Cardiac fibroblast (primary cell): ENCODE measurements around the gene ZMAT5.

ENCODE experiments used
- DNase-seq, 2 donors: peaks; one replicate each; pipeline versions ENCODE4 v3.0.0 to v3.0.0-alpha.2; 2010; ENCODE audit warnings: low read depth in 2 of 2
- H3K4me3 ChIP-seq, 2 donors: replicated peaks in 1 of 2; 1 replicate in 1 of 2; 2 replicates in 1 of 2; pipeline ENCODE4 v1.5.1; 2011; ENCODE audit warnings: low read depth in 2 of 2, low read length in 2 of 2, mild to moderate bottlenecking in 2 of 2, moderate library complexity in 1 of 2
- TF ChIP-seq, protein P1 (sequence below): IDR thresholded peaks from one replicate; pipeline ENCODE4 v1.5.1; 2011; ENCODE audit warnings: low read depth, mild to moderate bottlenecking, low read length, inconsistent platforms

Gene ZMAT5

DNA sequence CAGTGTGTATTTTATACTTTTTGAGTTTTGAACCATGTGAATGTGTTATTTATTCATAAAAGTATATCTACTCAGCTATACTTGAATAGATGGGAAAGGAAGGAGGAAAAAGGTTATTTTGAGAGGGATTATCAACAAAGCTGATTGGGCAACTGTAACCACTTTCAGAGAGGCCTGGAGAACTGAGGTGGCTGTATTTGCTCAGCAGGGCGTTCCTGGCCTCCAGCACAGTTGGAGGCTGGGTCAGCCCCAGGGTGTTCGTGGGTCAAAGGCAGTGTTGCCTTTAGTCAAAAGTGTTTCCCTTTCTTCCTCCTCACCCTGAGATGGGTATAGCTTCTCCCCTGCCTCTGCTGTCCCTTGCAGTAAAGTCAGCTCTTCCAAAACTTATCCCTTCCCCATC lies 44.6 kb upstream of the ZMAT5 start:
- TF ChIP-seq, protein P1, sequence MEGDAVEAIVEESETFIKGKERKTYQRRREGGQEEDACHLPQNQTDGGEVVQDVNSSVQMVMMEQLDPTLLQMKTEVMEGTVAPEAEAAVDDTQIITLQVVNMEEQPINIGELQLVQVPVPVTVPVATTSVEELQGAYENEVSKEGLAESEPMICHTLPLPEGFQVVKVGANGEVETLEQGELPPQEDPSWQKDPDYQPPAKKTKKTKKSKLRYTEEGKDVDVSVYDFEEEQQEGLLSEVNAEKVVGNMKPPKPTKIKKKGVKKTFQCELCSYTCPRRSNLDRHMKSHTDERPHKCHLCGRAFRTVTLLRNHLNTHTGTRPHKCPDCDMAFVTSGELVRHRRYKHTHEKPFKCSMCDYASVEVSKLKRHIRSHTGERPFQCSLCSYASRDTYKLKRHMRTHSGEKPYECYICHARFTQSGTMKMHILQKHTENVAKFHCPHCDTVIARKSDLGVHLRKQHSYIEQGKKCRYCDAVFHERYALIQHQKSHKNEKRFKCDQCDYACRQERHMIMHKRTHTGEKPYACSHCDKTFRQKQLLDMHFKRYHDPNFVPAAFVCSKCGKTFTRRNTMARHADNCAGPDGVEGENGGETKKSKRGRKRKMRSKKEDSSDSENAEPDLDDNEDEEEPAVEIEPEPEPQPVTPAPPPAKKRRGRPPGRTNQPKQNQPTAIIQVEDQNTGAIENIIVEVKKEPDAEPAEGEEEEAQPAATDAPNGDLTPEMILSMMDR, result no peak
- DNase-seq, result no peak
- no peak overlapping the region for H3K4me3 ChIP-seq

DNA sequence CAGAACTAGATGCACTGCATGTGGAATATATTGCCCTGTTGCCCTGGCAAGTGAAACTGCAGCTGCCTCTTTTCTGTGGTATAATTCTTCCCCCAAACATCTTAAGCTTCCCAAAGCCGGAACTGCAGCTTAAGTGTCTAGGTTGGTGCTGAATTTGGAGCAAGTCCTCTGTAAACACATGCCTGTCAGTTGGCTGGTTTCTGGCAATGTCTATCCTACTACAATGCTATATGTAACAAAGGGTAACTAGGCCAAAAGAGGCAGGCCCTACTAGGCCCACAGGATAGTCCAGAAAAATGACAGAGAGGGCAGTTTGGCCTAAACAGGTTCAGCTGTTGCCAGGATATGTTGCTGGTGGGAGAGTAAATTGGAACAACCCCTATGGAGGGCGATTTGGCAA lies 43.4 kb upstream of the ZMAT5 start:
- TF ChIP-seq, protein P1, result no peak
- DNase-seq, result peak in 1 of 2 donors; percentile 13
- no peak overlapping the region for H3K4me3 ChIP-seq

DNA sequence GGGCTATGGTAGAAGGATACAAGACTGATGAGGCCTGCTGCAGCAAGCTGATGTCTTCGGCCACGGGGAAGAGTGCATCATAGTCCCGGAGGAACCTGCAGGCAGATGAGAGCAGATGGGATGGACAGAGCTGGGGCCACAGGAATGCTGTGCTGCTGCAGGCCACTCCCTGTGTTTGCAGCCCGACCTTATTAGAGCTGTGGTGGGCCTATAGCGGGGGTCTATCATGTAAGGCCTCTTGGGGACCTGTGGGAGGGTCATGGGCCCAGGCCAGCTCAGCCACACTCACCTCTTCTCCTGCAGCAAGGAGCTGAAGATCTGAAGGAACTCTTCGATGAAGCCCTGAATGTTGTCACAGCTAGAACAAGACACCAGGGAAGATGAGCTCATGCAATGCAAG lies 39.4 kb upstream of the ZMAT5 start:
- DNase-seq, result no peak
- no peak overlapping the region for H3K4me3 ChIP-seq
- TF ChIP-seq, protein P1, result no peak

DNA sequence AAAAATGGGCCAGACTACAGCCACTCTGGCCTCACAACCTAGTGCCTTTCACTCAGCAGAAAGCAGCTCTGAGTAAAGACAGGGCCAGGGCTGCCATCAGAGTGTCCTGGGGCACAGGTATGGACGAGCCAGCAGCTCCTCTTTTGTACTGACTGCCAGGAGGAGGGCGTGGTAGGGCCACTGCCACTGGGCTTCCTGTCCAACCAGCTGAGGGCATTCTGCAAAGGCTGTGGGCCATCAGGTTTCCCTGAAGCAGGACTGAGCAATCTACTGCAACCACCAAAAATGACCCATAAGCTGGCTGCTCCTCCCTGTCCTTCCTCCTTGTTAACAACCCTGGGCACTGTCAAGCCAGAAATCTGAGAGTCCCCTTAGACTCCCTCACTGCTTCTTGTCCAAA lies 38.2 kb upstream of the ZMAT5 start:
- no peak for DNase-seq
- no peak overlapping the region for H3K4me3 ChIP-seq
- TF ChIP-seq, protein P1, result no peak

DNA sequence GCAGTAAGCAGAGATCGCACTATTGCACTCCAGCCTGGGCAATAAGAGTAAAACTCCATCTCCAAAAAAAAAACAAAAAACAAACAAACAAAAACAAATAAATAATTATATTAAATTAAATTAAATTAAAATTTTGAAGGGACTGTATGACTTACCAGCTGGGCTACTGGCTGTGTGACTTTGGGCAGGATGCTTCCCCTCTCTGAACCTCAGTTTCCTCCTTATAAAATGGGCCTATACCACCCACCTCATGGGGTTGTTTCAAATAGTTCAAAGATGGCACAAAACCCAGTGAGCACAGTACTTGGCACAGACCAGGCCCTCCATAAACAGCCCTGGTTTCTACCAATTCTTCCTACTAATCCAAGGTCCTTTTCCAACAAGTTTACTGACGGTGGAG lies 36.4 kb upstream of the ZMAT5 start:
- TF ChIP-seq, protein P1, result no peak
- H3K4me3 ChIP-seq, result no peak overlapping the region

DNA sequence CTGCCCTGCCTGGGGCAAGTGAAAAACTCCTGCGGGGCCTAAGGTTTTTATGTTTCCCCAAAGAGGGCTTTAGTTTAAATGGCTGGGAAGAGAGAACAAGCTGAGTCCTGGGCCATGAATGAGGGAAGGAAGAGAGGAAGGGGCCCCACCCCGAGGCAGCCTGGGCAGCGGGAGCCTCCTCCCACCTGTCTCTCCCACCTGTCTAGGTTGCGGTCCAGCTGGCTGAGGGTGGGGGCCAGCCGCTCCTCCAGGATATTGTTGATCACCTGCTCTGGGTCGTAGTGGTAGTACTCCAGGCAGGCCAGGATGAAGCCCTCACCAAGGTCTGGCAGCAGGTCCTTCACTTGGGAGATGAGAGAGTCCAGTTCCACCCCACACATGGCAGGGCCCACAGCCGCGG lies 35.0 kb upstream of the ZMAT5 start:
- DNase-seq, result no peak
- no peak overlapping the region for H3K4me3 ChIP-seq
- TF ChIP-seq, protein P1, result no peak

More for the DNA sequence above, 36.4 kb upstream of the ZMAT5 start:
- DNase-seq, result no peak

DNA sequence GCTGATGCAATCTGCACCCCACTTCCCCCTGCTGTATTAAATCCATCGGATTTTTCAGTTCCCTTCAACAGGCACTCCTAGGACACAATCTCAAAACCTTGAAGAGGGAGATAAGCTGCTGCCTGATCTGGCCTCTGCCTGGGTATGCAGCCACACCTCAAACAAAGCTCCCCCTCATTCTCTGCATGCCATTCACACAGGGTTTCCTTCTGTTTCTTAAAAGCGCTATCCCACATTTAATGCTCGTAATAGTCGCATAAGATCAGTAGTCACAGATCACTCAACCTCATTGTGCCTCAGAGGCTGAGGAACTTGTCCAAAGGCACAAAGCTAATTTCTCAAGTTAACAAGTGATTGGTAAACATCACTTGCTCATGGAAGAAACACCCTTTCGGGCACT lies 34.3 kb upstream of the ZMAT5 start:
- TF ChIP-seq, protein P1, result no peak
- H3K4me3 ChIP-seq, result no peak overlapping the region
- DNase-seq, result peak in 1 of 2 donors; percentile 19
